ENCODE measurements around the gene ELP5. TPM values are rescaled to one million over a fixed set of nuclear protein-coding genes. Genes with fewer than 3 reads are reported as not detected.

Gene ELP5
- total and polyA plus RNA-seq, 2 donors (not counting 3 experiments of a cell fraction or from before 2014, with no cell fraction given) = 44.4 to 54.7 TPM

- H4K20me1 ChIP-seq (replicated peaks; ENCODE audit: control insufficient read depth, extremely low read depth, insufficient read depth, low read length) = no peaks in the 10 kb centered on the region
- DNase-seq (ENCODE audit: low read depth, low spot score) (no peak), FAIRE-seq (no peak)
- H3K79me2 ChIP-seq (ENCODE audit: control insufficient read depth, insufficient read depth, low read length) = no peaks in the 10 kb centered on the region
- intact Hi-C loops (cut with micrococcal nuclease) = loop anchor here (1.0 to 5.0 kb wide), 6 partner anchors 15 to 250 kb away; partner anchors contain the start of gene ELP5
- no peak overlapping the region for H3K9ac ChIP-seq (replicated peaks; ENCODE audit: extremely low read depth, insufficient read depth, low read length)
- no peak overlapping the region for H3K4me2 ChIP-seq (ENCODE audit: insufficient read depth, low read length)
- H3K9me3 ChIP-seq (replicated peaks; ENCODE audit: control insufficient read depth, insufficient read depth, low read length) = no peaks in the 10 kb centered on the region
- CTCF ChIA-PET = interaction anchor here (0.7 to 3.6 kb wide), 36 partner anchors 9 to 385 kb away, joined by 3 to 170 read pairs (median 5); partner anchors contain the start of genes ACADVL, ACAP1, CTDNEP1 and DLG4
- H3K4me3 ChIP-seq (replicated peaks in 1 of 3; ENCODE audit: insufficient read depth in 1 of 3, low read depth in 1 of 3, low read length in 3 of 3) = no peak overlapping the region
- no peaks in the 10 kb centered on the region for H3K9me1 ChIP-seq (replicated peaks; ENCODE audit: control insufficient read depth, extremely low read depth, insufficient read depth, low read length)
- H3K4me1 ChIP-seq (ENCODE audit: control insufficient read depth, extremely low read depth, insufficient read depth, low read length) = peaks cover 8% of the 10 kb centered on the region
- no peaks in the 10 kb centered on the region for H3K36me3 ChIP-seq (ENCODE audit: control insufficient read depth in 2 of 2, extremely low read depth in 1 of 2, insufficient read depth in 2 of 2, low read length in 2 of 2)
- no peak overlapping the region for H3K27ac ChIP-seq (ENCODE audit: insufficient read depth, low read depth, low read length)
- BruUV-seq (replicated peaks) = no TSS peak
- peaks cover 16 to 26% of the 10 kb centered on the region in 2 experiments for H3K27me3 ChIP-seq (ENCODE audit: control insufficient read depth in 2 of 2, insufficient read depth in 2 of 2, low read length in 2 of 2)
- dilution Hi-C loops (cut with MboI; ENCODE audit: extremely low pct_ligation_motif_present, low sequenced_read_pairs) = no loop called here
- TF ChIP-seq POLR2A (IDR thresholded peaks at IDR 0.05; ENCODE audit: low read depth, low read length) (no peak), JUN (IDR thresholded peaks at IDR 0.05; ENCODE audit: borderline replicate concordance, insufficient read depth, insufficient read length, low read depth) (no peak), EZH2 (IDR thresholded peaks at IDR 0.05; ENCODE audit: borderline replicate concordance, low read depth, low read length, severe bottlenecking) (peak; percentile 22), POLR2AphosphoS5 (IDR thresholded peaks at IDR 0.05; ENCODE audit: insufficient read depth, low read depth, low read length) (no peak)
- TF ChIP-seq, protein P1, sequence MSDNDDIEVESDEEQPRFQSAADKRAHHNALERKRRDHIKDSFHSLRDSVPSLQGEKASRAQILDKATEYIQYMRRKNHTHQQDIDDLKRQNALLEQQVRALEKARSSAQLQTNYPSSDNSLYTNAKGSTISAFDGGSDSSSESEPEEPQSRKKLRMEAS (IDR thresholded peaks at IDR 0.05; ENCODE audit: insufficient read depth, insufficient read length) = no peak
- POLR2A ChIA-PET = no interaction called here
- H2AFZ ChIP-seq (ENCODE audit: low read depth, low read length) = peak overlapping the region; percentile 46
Observed at GRCh38 chr17:7295230-7296180, 43.5 kb downstream of the ELP5 start.
